PC-3 (cell line): ENCODE results near the gene HAPLN2. TPM values are rescaled to one million over a fixed set of nuclear protein-coding genes. Genes with fewer than 3 reads are reported as not detected.

Experiments
- ATAC-seq: fragments of 200-7000 bp; cut with Tn5 transposase; 2 replicates; pipeline ENCODE4 v1.9.1; 2020; ENCODE audit warnings: mild to moderate bottlenecking, moderate library complexity
- BruUV-seq: library from RNA; stranded (reverse); fragments of 400-500 nt; replicated peaks from 2 replicates; lab custom pipeline; 2021; lab: Mats Ljungman, UMichigan
- CTCF ChIA-PET: fragments of 300-600 bp; sonication (Branson Sonifier 250); formaldehyde crosslinking; loops from one replicate; lab custom pipeline; 2022; ENCODE audit warnings: antibody characterized with exemption; lab: Charles Lee
- POLR2A ChIA-PET: fragments of 300-600 bp; sonication (Branson Sonifier 250); formaldehyde crosslinking; loops from one replicate; lab custom pipeline; 2022; ENCODE audit warnings: antibody characterized with exemption; ENCODE audit not compliant: unreplicated experiment; lab: Charles Lee
- DNase-seq: peaks from one replicate; pipeline ENCODE4 v3.0.0-alpha.2; 2015
- H2AFZ ChIP-seq: fragments of 300-600 bp; sonication (generic); 2 replicates; pipeline ENCODE4 v1.6.0; 2016; ENCODE audit warnings: antibody characterized with exemption, low read length
- H3F3A ChIP-seq: fragments of 300-600 bp; sonication (generic); one replicate; pipeline ENCODE4 v1.6.0; 2017; ENCODE audit warnings: antibody characterized with exemption, low read length, control low read depth, mild to moderate bottlenecking; ENCODE audit not compliant: unreplicated experiment
- H3K27ac ChIP-seq: fragments of 300-600 bp; sonication (generic); 2 replicates; pipeline ENCODE4 v1.5.1; 2016; ENCODE audit warnings: mild to moderate bottlenecking, low read length
- H3K27me3 ChIP-seq: fragments of 300-600 bp; sonication (generic); 2 replicates; pipeline ENCODE4 v1.6.1; 2016; ENCODE audit warnings: low read length, mixed read lengths
- H3K36me3 ChIP-seq: fragments of 300-600 bp; sonication (generic); 2 replicates; pipeline ENCODE4 v1.6.1; 2016; ENCODE audit warnings: low read depth, mixed run types, low read length, mixed read lengths
- H3K4me1 ChIP-seq: fragments of 300-600 bp; sonication (generic); 2 replicates; pipeline ENCODE4 v1.5.1; 2016; ENCODE audit warnings: low read length; ENCODE audit not compliant: insufficient read depth
- H3K4me2 ChIP-seq: fragments of 300-600 bp; sonication (generic); 2 replicates; pipeline ENCODE4 v1.6.0; 2016; ENCODE audit warnings: low read length
- H3K4me3 ChIP-seq: fragments of 300-600 bp; sonication (generic); 2 replicates; pipeline ENCODE4 v1.5.1; 2016; ENCODE audit warnings: mild to moderate bottlenecking, low read length, mixed read lengths
- H3K79me2 ChIP-seq: fragments of 300-600 bp; sonication (generic); 2 replicates; pipeline ENCODE4 v1.6.1; 2017; ENCODE audit warnings: low read length, mixed read lengths
- H3K9ac ChIP-seq: fragments of 300-600 bp; sonication (generic); 2 replicates; pipeline ENCODE4 v1.6.0; 2016; ENCODE audit warnings: mild to moderate bottlenecking, low read length
- H3K9me2 ChIP-seq: fragments of 300-600 bp; sonication (generic); replicated peaks from 2 replicates; pipeline ENCODE4 v1.6.1; 2016; ENCODE audit warnings: mixed run types, low read length, mixed read lengths
- H3K9me3 ChIP-seq: fragments of 300-600 bp; sonication (generic); 2 replicates; pipeline ENCODE4 v1.6.1; 2016; ENCODE audit warnings: low read length, mixed read lengths
- H4K20me1 ChIP-seq: fragments of 300-600 bp; sonication (generic); 2 replicates; pipeline ENCODE4 v1.6.1; 2016; ENCODE audit warnings: low read length, mixed read lengths
- EZH2 ChIP-seq: fragments of 300-600 bp; sonication (generic); IDR thresholded peaks from one replicate; pipeline ENCODE4 v1.6.1; 2017; ENCODE audit warnings: antibody characterized with exemption, mild to moderate bottlenecking, low read length; ENCODE audit not compliant: unreplicated experiment
- EZH2phosphoT487 ChIP-seq: fragments of 300-600 bp; sonication (generic); IDR thresholded peaks from 2 replicates; pipeline ENCODE4 v1.6.1; 2018; ENCODE audit warnings: mild to moderate bottlenecking, antibody characterized with exemption, low read length, borderline replicate concordance
- intact Hi-C: fragments of 100-400 bp; cut with micrococcal nuclease; formaldehyde crosslinking; loops from 2 replicates; pipeline ENCODE4 v1.9.0; 2023
- total RNA-seq: library from RNA; depleted of rRNA; stranded (reverse); fragments of >200 nt; gene quantifications from 2 replicates; pipeline ENCODE4 v1.2.3, GENCODE V29; 2014
- TF ChIP-seq, protein P1 (sequence below): fragments of 300-600 bp; sonication (generic); conservative IDR thresholded peaks from 2 replicates; pipeline ENCODE4 v1.5.1; 2017; ENCODE audit warnings: antibody characterized with exemption, low read depth, mild to moderate bottlenecking, low read length

Gene HAPLN2
- total RNA-seq, 1 experiment from 2014 or later, result 1.1 TPM

DNA sequence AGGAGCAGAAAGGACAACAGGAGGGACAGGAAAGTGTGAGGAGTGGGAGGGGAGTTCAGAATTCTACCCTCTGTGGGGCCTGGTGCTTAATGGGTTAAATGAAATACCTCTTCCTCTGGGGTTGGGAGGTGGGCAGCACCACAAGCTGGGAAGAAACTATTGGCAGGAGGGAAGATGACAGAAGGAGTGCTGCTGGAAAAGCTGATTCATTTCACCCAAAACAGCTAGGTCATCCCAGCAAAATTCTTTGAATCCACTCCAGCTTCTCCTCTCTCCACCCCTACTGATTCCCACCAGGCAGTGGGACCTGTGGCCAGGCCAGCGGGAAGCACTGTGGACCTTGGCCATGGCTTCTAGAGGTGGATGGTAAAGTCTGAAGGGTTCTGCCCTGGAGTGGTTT, 35.5 kb downstream of the HAPLN2 start:
- no TSS peak for BruUV-seq
- ATAC-seq, result no peak
- POLR2A ChIA-PET, result no interaction called here

DNA sequence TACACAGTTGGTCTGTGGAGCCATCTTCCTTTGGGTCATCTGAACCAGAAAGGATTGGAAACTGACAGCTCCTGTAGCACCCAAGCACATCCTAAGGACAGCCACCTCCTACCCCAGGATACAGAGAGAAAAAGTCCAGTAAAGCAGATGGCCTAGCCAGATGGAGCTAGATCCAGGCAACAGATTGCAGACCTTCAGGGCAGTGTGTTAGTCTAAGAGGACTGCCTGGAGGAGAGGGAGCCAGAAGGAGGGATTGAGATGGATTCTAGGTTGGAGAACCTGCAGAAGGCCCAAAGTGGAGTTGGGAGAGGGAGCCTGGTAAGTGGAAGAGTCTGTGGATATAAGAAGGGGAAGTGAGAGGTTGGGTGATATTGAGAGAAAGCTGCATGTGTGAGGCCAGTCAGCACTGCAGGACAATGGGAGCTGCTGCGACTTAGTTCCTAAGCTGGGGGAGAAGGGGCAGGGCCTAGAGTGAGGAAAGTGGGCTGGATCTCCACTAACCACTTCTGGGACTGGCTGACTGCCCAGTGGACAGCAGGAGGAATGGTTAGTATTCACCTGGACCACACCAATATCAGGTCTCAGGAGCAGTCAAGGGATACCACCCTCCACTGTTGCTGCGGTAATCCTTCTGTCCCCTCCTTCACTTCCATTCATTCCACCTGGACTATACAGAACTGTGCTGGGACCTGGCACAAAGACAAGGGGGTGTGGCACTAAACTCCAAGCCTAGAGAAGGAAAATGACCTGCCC, 36.1 kb downstream of the HAPLN2 start:
- ChIA-PET POLR2A (no interaction called here), CTCF (interaction anchor here (0.7 to 1.8 kb wide), 3 partner anchors 28 to 50 kb away, joined by 3 to 6 read pairs (median 3); partner anchors contain the start of gene CRABP2)
- H3K9ac ChIP-seq, result no peak overlapping the region
- H3F3A ChIP-seq, result no peaks in the 10 kb centered on the region
- no peak overlapping the region for H3K4me3 ChIP-seq
- no peak overlapping the region for H2AFZ ChIP-seq
- ATAC-seq, result no peak
- no peaks in the 10 kb centered on the region for H3K9me2 ChIP-seq
- no peak for TF ChIP-seq EZH2phosphoT487
- no peak for TF ChIP-seq EZH2
- TF ChIP-seq, protein P1, sequence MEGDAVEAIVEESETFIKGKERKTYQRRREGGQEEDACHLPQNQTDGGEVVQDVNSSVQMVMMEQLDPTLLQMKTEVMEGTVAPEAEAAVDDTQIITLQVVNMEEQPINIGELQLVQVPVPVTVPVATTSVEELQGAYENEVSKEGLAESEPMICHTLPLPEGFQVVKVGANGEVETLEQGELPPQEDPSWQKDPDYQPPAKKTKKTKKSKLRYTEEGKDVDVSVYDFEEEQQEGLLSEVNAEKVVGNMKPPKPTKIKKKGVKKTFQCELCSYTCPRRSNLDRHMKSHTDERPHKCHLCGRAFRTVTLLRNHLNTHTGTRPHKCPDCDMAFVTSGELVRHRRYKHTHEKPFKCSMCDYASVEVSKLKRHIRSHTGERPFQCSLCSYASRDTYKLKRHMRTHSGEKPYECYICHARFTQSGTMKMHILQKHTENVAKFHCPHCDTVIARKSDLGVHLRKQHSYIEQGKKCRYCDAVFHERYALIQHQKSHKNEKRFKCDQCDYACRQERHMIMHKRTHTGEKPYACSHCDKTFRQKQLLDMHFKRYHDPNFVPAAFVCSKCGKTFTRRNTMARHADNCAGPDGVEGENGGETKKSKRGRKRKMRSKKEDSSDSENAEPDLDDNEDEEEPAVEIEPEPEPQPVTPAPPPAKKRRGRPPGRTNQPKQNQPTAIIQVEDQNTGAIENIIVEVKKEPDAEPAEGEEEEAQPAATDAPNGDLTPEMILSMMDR, result no peak
- H3K36me3 ChIP-seq, result no peaks in the 10 kb centered on the region
- H3K4me2 ChIP-seq, result no peak overlapping the region
- peaks cover 21% of the 10 kb centered on the region for H3K4me1 ChIP-seq
- no peaks in the 10 kb centered on the region for H4K20me1 ChIP-seq
- no peak overlapping the region for H3K27ac ChIP-seq
- 0 out of 2 replicates have a peak, but pooled peaks cover 7% of the 10 kb centered on the region for H3K79me2 ChIP-seq
- 0 out of 2 replicates have a peak, but pooled peaks cover 3% of the 10 kb centered on the region for H3K27me3 ChIP-seq
- DNase-seq, result no peak
- no TSS peak for BruUV-seq
- no peaks in the 10 kb centered on the region for H3K9me3 ChIP-seq
- intact Hi-C loops, result no loop called here

More for the DNA sequence above, 35.5 kb downstream of the HAPLN2 start:
- Histone ChIP-seq H3K9me3 (no peaks in the 10 kb centered on the region), H3K79me2 (0 out of 2 replicates have a peak, but pooled peaks cover 6% of the 10 kb centered on the region), H2AFZ (no peak overlapping the region), H3K4me2 (no peak overlapping the region), H3K36me3 (no peaks in the 10 kb centered on the region), H3K9me2 (no peaks in the 10 kb centered on the region), H3K4me3 (no peak overlapping the region), H3K27me3 (0 out of 2 replicates have a peak, but pooled peaks cover 3% of the 10 kb centered on the region), H3K9ac (no peak overlapping the region), H3F3A (no peaks in the 10 kb centered on the region), H3K4me1 (peaks cover 17% of the 10 kb centered on the region), H3K27ac (no peak overlapping the region), H4K20me1 (no peaks in the 10 kb centered on the region)
- CTCF ChIA-PET, result interaction anchor here (1.8 kb wide), 1 partner anchor 27 kb away, joined by 6 read pairs; no protein-coding TSS in a partner anchor
- no peak for DNase-seq
- TF ChIP-seq, protein P1, result no peak
- TF ChIP-seq EZH2phosphoT487 (no peak), EZH2 (no peak)
- intact Hi-C loops, result no loop called here
